ENCODE data around the gene PREB.

Gene PREB

GRCh38 chr2:27083410-27084296 lies 50.8 kb downstream of the PREB start:
- FAIRE-seq (no peak), DNase-seq (ENCODE audit: insufficient read length, low spot score) (no peak)
- TF ChIP-seq CTCF (IDR thresholded peaks at IDR 0.05; ENCODE audit: insufficient read depth, missing control alignments), result no peak

GRCh38 chr2:27082773-27083409 lies 51.5 kb downstream of the PREB start:
- DNase-seq (ENCODE audit: insufficient read length, low spot score), result no peak
- no peak for TF ChIP-seq CTCF (IDR thresholded peaks at IDR 0.05; ENCODE audit: insufficient read depth, missing control alignments)
- FAIRE-seq, result no peak

- no peak for TF ChIP-seq CTCF (IDR thresholded peaks at IDR 0.05; ENCODE audit: insufficient read depth, missing control alignments)
- no peak for FAIRE-seq
These were observed 52.3 kb downstream of the PREB start for GRCh38 chr2:27081984-27082772.

More at GRCh38 chr2:27081984-27082772, 52.3 kb downstream of the PREB start:
- no peak for DNase-seq (ENCODE audit: insufficient read length, low spot score)

Data from D721Med (cell line).